B cell (primary cell): ENCODE results near the gene HHATL. TPM values are rescaled to one million over a fixed set of nuclear protein-coding genes. Genes with fewer than 3 reads are reported as not detected.

Experiments
- ATAC-seq: fragments of 200-7000 bp; cut with Tn5 transposase; one replicate; pipeline ENCODE4 v1.10.0; 2021; ENCODE audit warnings: low read depth, mild to moderate bottlenecking, moderate number of reproducible peaks, moderate library complexity
- CTCF ChIA-PET: fragments of 350-600 bp; sonication (Branson Sonifier 250); formaldehyde crosslinking; loops from one replicate; lab custom pipeline; 2021; ENCODE audit warnings: antibody characterized with exemption, inconsistent platforms; lab: Charles Lee
- POLR2A ChIA-PET: fragments of 350-600 bp; sonication (Branson Sonifier 250); formaldehyde crosslinking; loops from one replicate; lab custom pipeline; 2021; ENCODE audit warnings: antibody characterized with exemption; lab: Charles Lee
- DNase-seq: peaks from one replicate; pipeline ENCODE4 v3.0.0; 2013
- H2AFZ ChIP-seq: 2 replicates; pipeline ENCODE4 v1.6.1; 2012; ENCODE audit warnings: mild to moderate bottlenecking, low read depth, low read length; ENCODE audit not compliant: insufficient read depth, poor library complexity, severe bottlenecking
- H3K27ac ChIP-seq, 2 donors: 1 replicate in 1 of 2; 2 replicates in 1 of 2; pipeline ENCODE4 v1.5.1; 2012 to 2013; ENCODE audit warnings: low read length in 2 of 2, mild to moderate bottlenecking in 2 of 2, moderate library complexity in 1 of 2
- H3K27me3 ChIP-seq, 4 experiments: fragments of 200-600 bp in 1 of 4; sonication (generic) in 1 of 4; replicated peaks in 1 of 4; 1 replicate in 2 of 4; 2 replicates in 2 of 4; pipeline versions ENCODE4 v1.6.1 to v1.7.0; 2013 to 2016; ENCODE audit warnings: low read length in 3 of 4, mild to moderate bottlenecking in 2 of 4, mixed read lengths in 1 of 4, moderate library complexity in 1 of 4; ENCODE audit not compliant: insufficient read depth in 4 of 4, control insufficient read depth in 3 of 4; ENCODE audit errors: control extremely low read depth in 1 of 4
- H3K36me3 ChIP-seq, 2 experiments: replicated peaks in 1 of 2; 1 replicate in 1 of 2; 2 replicates in 1 of 2; pipeline versions ENCODE4 v1.6.1 to v1.7.1; 2013; ENCODE audit warnings: low read length in 1 of 2; ENCODE audit not compliant: insufficient read depth in 2 of 2, control insufficient read depth in 1 of 2; ENCODE audit errors: control extremely low read depth in 1 of 2, extremely low read depth in 1 of 2
- H3K4me1 ChIP-seq, 2 donors: fragments of 200-600 bp in 1 of 2; sonication (generic) in 1 of 2; 1 replicate in 1 of 2; 2 replicates in 1 of 2; pipeline versions ENCODE4 v1.5.1 to v1.6.1; 2013 to 2017; ENCODE audit warnings: low read length in 2 of 2; ENCODE audit not compliant: control insufficient read depth in 2 of 2, insufficient read depth in 2 of 2
- H3K4me2 ChIP-seq: replicated peaks from 2 replicates; pipeline ENCODE3; 2012; ENCODE audit warnings: mild to moderate bottlenecking, low read depth, low read length; ENCODE audit not compliant: poor library complexity, severe bottlenecking
- H3K4me3 ChIP-seq, 5 experiments: fragments of 200-600 bp in 1 of 5; sonication (generic) in 1 of 5; 1 replicate in 3 of 5; 2 replicates in 2 of 5; pipeline versions ENCODE4 v1.5.1 to v1.7.0; 2011 to 2016; ENCODE audit warnings: low read length in 4 of 5, mild to moderate bottlenecking in 4 of 5, low read depth in 2 of 5, control low read depth in 1 of 5, moderate library complexity in 1 of 5; ENCODE audit not compliant: insufficient read depth in 1 of 5; ENCODE audit errors: control extremely low read depth in 1 of 5, extremely low read depth in 1 of 5
- H3K79me2 ChIP-seq: fragments of 200-600 bp; sonication (generic); one replicate; pipeline ENCODE4 v1.6.0; 2016; ENCODE audit warnings: low read length; ENCODE audit not compliant: control insufficient read depth, insufficient read depth
- H3K9ac ChIP-seq: fragments of 200-600 bp; sonication (generic); 2 replicates; pipeline ENCODE4 v1.6.1; 2017; ENCODE audit warnings: mild to moderate bottlenecking, low read length, moderate library complexity
- H3K9me3 ChIP-seq, 3 donors: one replicate each; pipeline versions ENCODE4 v1.6.1 to v1.7.1; 2013; ENCODE audit warnings: low read length in 2 of 3; ENCODE audit not compliant: control insufficient read depth in 2 of 3, insufficient read depth in 1 of 3; ENCODE audit errors: control extremely low read depth in 1 of 3
- H4K20me1 ChIP-seq: 2 replicates; pipeline ENCODE4 v1.6.0; 2012; ENCODE audit warnings: mild to moderate bottlenecking, low read length; ENCODE audit not compliant: insufficient read depth, control insufficient read depth, poor library complexity, severe bottlenecking
- H3K27ac Mint-ChIP-seq: one replicate; pipeline ENCODE4 v1.8.0; 2021; ENCODE audit warnings: mixed read lengths
- H3K27me3 Mint-ChIP-seq: one replicate; pipeline ENCODE4 v1.8.0; 2021; ENCODE audit warnings: mixed read lengths
- H3K4me1 Mint-ChIP-seq: one replicate; pipeline ENCODE4 v1.8.0; 2021; ENCODE audit warnings: mixed read lengths
- H3K4me3 Mint-ChIP-seq: one replicate; pipeline ENCODE4 v1.8.0; 2021; ENCODE audit warnings: mixed read lengths
- H3K9me3 Mint-ChIP-seq: one replicate; pipeline ENCODE4 v1.8.0; 2022; ENCODE audit warnings: mixed read lengths; ENCODE audit not compliant: insufficient read depth
- CTCF ChIP-seq: fragments of 200-600 bp; IDR thresholded peaks from one replicate; pipeline ENCODE4 v1.8.0; 2022; ENCODE audit warnings: antibody characterized with exemption, mild to moderate bottlenecking
- EZH2 ChIP-seq: IDR thresholded peaks from 2 replicates; pipeline ENCODE4 v1.6.1; 2012; ENCODE audit warnings: borderline replicate concordance, low read depth, mild to moderate bottlenecking, moderate library complexity, low read length; ENCODE audit not compliant: insufficient read depth, poor library complexity, severe bottlenecking
- WGBS: methylation state at CpG from one replicate; pipeline ENCODE4 v1.1.5; 2013; ENCODE audit warnings: missing lambda C conversion rate; ENCODE audit not compliant: insufficient coverage; 5-methylcytosine and 5-hydroxymethylcytosine counted together
- intact Hi-C: fragments of 100-400 bp; cut with micrococcal nuclease; formaldehyde crosslinking; loops from one replicate; pipeline ENCODE4 v1.10.0; 2022
- polyA plus RNA-seq: library from polyadenylated mRNA; depleted of rRNA; stranded (reverse); fragments of >200 nt; gene quantifications from 2 replicates; pipeline ENCODE4 v1.2.3, GENCODE V29; 2012
- total RNA-seq, 2 donors: library from RNA; stranded (reverse); fragments of 120-200 nt in 1 of 2; gene quantifications; 1 replicate in 1 of 2; 2 replicates in 1 of 2; pipeline versions ENCODE4 v1.2.3 to v1.2.4, GENCODE V29; 2013 to 2022

HHATL gene
- total and polyA plus RNA-seq, 2 donors (not counting 1 experiment from before 2014, with no cell fraction given), result not detected

- Histone ChIP-seq H3K9ac (no peak overlapping the region), H3K27me3 (no peaks in the 10 kb centered on the region), H3K36me3 (no peaks in the 10 kb centered on the region), H3K4me2 (no peak overlapping the region), H2AFZ (no peak overlapping the region), H3K9me3 (no peaks in the 10 kb centered on the region), H4K20me1 (no peaks in the 10 kb centered on the region), H3K27ac (no peak overlapping the region), H3K79me2 (no peaks in the 10 kb centered on the region), H3K4me3 (no peak overlapping the region), H3K4me1 (peaks cover 15 to 16% of the 10 kb centered on the region in 2 donors)
- TF ChIP-seq EZH2 (no peak), CTCF (no peak)
- no peak for ATAC-seq
- 100% methylated on average over 3 of the region's 4 CpGs for WGBS
- intact Hi-C loops, result no loop called here
- CTCF ChIA-PET, result no interaction called here
- DNase-seq, result no peak
- no peak overlapping the region for H3K27ac Mint-ChIP-seq
- peaks cover 18% of the 10 kb centered on the region for H3K4me1 Mint-ChIP-seq
- H3K27me3 Mint-ChIP-seq, result no peaks in the 10 kb centered on the region
- H3K9me3 Mint-ChIP-seq, result no peaks in the 10 kb centered on the region
- no peak overlapping the region for H3K4me3 Mint-ChIP-seq
- POLR2A ChIA-PET, result no interaction called here
These were observed 9.7 kb upstream of the HHATL start for GRCh38 chr3:42712344-42712648.

- no peaks in the 10 kb centered on the region for H4K20me1 ChIP-seq
- H3K79me2 ChIP-seq, result no peaks in the 10 kb centered on the region
- H3K27ac Mint-ChIP-seq, result no peak overlapping the region
- no peaks in the 10 kb centered on the region for H3K27me3 Mint-ChIP-seq
- no peaks in the 10 kb centered on the region for H3K36me3 ChIP-seq
- H2AFZ ChIP-seq, result no peak overlapping the region
- no peak overlapping the region for H3K4me3 Mint-ChIP-seq
- no peaks in the 10 kb centered on the region for H3K9me3 Mint-ChIP-seq
- CTCF ChIA-PET, result interaction anchor here (0.9 kb wide), 1 partner anchor 11 kb away, joined by 3 read pairs; no protein-coding TSS in a partner anchor
- no peak for DNase-seq
- POLR2A ChIA-PET, result no interaction called here
- H3K4me3 ChIP-seq, result no peak overlapping the region
- peaks cover 15 to 16% of the 10 kb centered on the region in 2 donors for H3K4me1 ChIP-seq
- no peak overlapping the region for H3K4me2 ChIP-seq
- H3K27me3 ChIP-seq, result no peaks in the 10 kb centered on the region
- H3K4me1 Mint-ChIP-seq, result peaks cover 18% of the 10 kb centered on the region
- TF ChIP-seq CTCF (no peak), EZH2 (no peak)
- H3K9me3 ChIP-seq, result no peaks in the 10 kb centered on the region
- H3K27ac ChIP-seq, result no peak overlapping the region
- ATAC-seq, result no peak
- WGBS, result 74% methylated on average over 4 of the region's 6 CpGs
- no peak overlapping the region for H3K9ac ChIP-seq
- intact Hi-C loops, result no loop called here
These were observed 9.1 kb upstream of the HHATL start for GRCh38 chr3:42711491-42712343.
